ENCODE results near the gene S100A12. TPM values are rescaled to one million over a fixed set of nuclear protein-coding genes. Genes with fewer than 3 reads are reported as not detected.

Gene S100A12
- total and polyA plus RNA-seq, 3 donors from 2014 or later, result not detected

GRCh38 chr1:153399401-153400055 is 24.1 kb upstream of the S100A12 start:
- Histone ChIP-seq H3K4me3 (no peak overlapping the region), H3K27ac (no peak overlapping the region), H3K9me3 (no peaks in the 10 kb centered on the region), H3K4me1 (no peaks in the 10 kb centered on the region), H3K27me3 (no peaks in the 10 kb centered on the region), H3K36me3 (ENCODE audit: low read depth, missing control alignments) (no peaks in the 10 kb centered on the region)
- 92 to 93% methylated on average over 7 of the region's 7 CpGs for WGBS, 2 donors
- TF ChIP-seq POLR2A (IDR thresholded peaks at IDR 0.05) (no peak), CTCF (IDR thresholded peaks at IDR 0.05) (no peak)
- intact Hi-C loops (cut with DNase I; ENCODE audit: low total_unique reads), result no loop called here
- no peak for DNase-seq

- no peaks in the 10 kb centered on the region for H3K36me3 ChIP-seq (ENCODE audit: low read depth, missing control alignments)
- 87 to 90% methylated on average over 3 to 6 of the region's 6 CpGs for WGBS, 2 donors
- TF ChIP-seq CTCF (IDR thresholded peaks at IDR 0.05) (no peak), POLR2A (IDR thresholded peaks at IDR 0.05) (no peak)
- H3K4me1 ChIP-seq, result no peaks in the 10 kb centered on the region
- DNase-seq, result no peak
- no peak overlapping the region for H3K4me3 ChIP-seq
- intact Hi-C loops (cut with DNase I; ENCODE audit: low total_unique reads), result no loop called here
- no peak overlapping the region for H3K27ac ChIP-seq
- H3K27me3 ChIP-seq, result no peaks in the 10 kb centered on the region
- no peaks in the 10 kb centered on the region for H3K9me3 ChIP-seq
Measured at GRCh38 chr1:153397924-153398651, 22.7 kb upstream of the S100A12 start.

- Histone ChIP-seq H3K27me3 (no peaks in the 10 kb centered on the region), H3K9me3 (no peaks in the 10 kb centered on the region), H3K36me3 (ENCODE audit: low read depth, missing control alignments) (no peaks in the 10 kb centered on the region), H3K4me1 (no peaks in the 10 kb centered on the region), H3K4me3 (no peak overlapping the region), H3K27ac (no peak overlapping the region)
- no peak for DNase-seq
- WGBS, 2 donors, result 83 to 90% methylated on average over 11 to 19 of the region's 19 CpGs
- TF ChIP-seq CTCF (IDR thresholded peaks at IDR 0.05), result no peak
- TF ChIP-seq POLR2A (IDR thresholded peaks at IDR 0.05), result no peak
- intact Hi-C loops (cut with DNase I; ENCODE audit: low total_unique reads), result no loop called here
Measured at GRCh38 chr1:153397051-153397923, 21.9 kb upstream of the S100A12 start.

- H3K36me3 ChIP-seq (ENCODE audit: low read depth, missing control alignments), result no peaks in the 10 kb centered on the region
- TF ChIP-seq CTCF (IDR thresholded peaks at IDR 0.05) (no peak), POLR2A (IDR thresholded peaks at IDR 0.05) (no peak)
- no peaks in the 10 kb centered on the region for H3K4me1 ChIP-seq
- no peaks in the 10 kb centered on the region for H3K9me3 ChIP-seq
- H3K4me3 ChIP-seq, result no peak overlapping the region
- H3K27me3 ChIP-seq, result no peaks in the 10 kb centered on the region
- DNase-seq, result no peak
- no peak overlapping the region for H3K27ac ChIP-seq
- WGBS, 2 donors, result 85 to 88% methylated on average over 3 to 6 of the region's 6 CpGs
- intact Hi-C loops (cut with DNase I; ENCODE audit: low total_unique reads), result no loop called here
Measured at GRCh38 chr1:153396461-153396860, 21.0 kb upstream of the S100A12 start.
